HL-60/S4 treated with phorbol 12-myristate 13-acetate at 8.2 ng/mL for 4 days and 3 days (cell line): ENCODE data around the gene CASP4.
"Not testable (repeated sequence)": the region's sequence is repeated elsewhere in the genome, so short reads cannot be mapped to it uniquely, and the experiment has no call there.

Source experiments
- in situ Hi-C: fragments of 300-500 bp; cut with MboI; formaldehyde crosslinking; loops from 2 replicates; pipeline ENCODE4 v1.15.0; 2022; ENCODE audit warnings: low sequenced_read_pairs

CASP4 gene

GRCh38 chr11:104968355-104968855, at the start of gene CASP4:
Gene CASP4 (minus strand): TSS chr11:104968574. CDS start chr11:104968525, 49 bp downstream.
- in situ Hi-C loops: no loop called here

- in situ Hi-C loops: no loop called here
Observed at GRCh38 chr11:105007463-105007862, 39.1 kb upstream of the CASP4 start.

DNA sequence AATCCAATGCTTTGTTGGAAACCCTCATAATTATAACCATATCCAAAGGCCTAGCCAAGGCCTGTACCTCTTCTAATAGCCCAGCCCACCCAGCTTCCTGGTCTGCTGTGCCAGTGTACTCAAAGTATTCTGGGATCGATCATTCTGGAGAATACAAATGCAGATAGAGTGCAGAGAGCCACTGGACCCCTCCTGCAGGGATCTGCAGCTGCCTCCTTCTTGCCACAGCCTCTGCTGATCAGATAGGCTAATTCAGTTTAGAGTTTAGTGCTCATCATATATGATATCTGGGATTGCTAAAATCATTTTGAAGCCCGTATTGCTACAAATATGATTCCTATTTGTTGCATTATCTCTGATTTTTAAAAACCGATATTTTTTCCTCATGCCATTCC, 37.1 kb upstream of the CASP4 start:
- in situ Hi-C loops: no loop called here

DNA sequence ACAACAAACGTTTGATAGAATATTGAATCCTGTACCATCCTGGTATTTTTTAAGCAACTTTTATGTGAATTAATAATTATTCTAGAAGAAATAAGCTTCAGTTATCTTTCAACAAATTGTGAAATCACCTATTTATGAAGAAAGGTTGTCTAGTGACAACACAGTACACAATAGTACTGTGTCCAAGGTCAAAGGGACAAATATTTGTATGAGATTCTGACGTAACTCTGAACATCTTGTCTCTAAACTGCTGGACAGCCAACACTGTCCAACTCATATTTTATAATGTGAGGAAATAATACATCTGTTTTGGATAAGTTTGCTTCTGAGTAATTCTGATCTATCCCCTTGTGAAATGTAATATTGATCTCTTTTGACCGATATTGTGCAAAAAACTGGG, 35.6 kb upstream of the CASP4 start:
- in situ Hi-C loops: no loop called here

DNA sequence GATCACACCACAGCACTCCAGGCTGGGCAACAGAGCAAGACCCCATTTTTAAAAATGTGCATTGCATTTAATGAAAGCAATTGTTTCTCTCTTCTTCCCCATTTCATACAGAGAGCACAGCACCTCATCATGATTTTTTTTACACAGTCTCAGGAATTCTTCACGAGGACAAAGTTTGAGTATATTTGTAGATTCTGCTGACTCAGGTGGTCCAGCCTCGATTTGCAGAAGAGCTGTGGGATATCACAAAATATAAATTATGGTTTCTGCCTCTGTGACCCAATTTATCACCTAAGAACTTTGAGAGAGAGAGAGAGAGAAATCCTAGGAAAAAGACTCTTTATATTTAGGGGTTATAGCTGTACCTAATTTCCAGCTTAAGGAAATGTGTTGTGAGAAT, 34.8 kb upstream of the CASP4 start:
- in situ Hi-C loops: no loop called here

- in situ Hi-C loops: no loop called here
Observed at GRCh38 chr11:105000797-105001196, 32.4 kb upstream of the CASP4 start.

- in situ Hi-C loops: no loop called here
Observed at GRCh38 chr11:105000167-105000566, 31.8 kb upstream of the CASP4 start.

- in situ Hi-C loops: no loop called here
Observed at GRCh38 chr11:104999721-105000120, 31.3 kb upstream of the CASP4 start.

DNA sequence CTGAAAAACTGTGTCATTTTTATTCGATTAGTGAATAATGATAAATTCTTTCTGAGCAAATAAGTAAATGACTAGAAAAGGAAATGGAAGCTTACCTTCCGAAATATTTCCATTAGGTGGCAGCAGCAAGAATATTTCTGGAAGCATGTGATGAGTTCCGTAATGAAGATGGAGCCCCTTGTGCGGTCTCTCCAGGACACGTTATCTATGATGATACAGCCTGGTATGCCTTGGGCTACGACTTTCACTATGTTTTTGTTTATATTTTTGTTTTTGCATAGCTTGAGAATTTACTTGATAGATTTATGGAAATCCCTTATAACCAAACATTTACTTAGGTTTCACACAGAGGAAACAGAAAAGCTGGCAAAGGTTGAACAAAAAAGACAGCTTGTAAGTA, 28.9 kb upstream of the CASP4 start:
- in situ Hi-C loops: no loop called here

GRCh38 chr11:104995001-104995408, 26.6 kb upstream of the CASP4 start:
- in situ Hi-C loops: no loop called here

- in situ Hi-C loops: no loop called here
Observed at GRCh38 chr11:104992781-104993180, 24.4 kb upstream of the CASP4 start.

DNA sequence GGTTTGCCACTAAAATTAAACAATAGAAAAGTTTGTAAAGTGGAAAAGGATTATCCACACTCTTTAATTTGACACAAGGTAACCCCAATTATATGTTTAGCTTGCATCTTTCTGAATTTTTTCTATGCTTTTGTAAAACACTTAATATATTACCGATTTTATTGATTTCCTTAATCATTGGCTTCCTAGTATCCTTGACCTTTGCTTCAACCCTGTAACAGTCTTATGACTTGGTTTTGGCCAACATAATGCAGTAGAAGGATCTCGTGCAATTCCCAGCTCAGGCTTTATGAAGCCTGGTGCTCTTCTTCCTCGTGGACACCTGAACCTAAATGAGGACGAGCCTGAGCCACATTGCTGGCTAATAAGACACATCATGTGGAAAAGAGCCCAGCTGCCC, 23.6 kb upstream of the CASP4 start:
- in situ Hi-C loops: no loop called here

- in situ Hi-C loops: no loop called here
Observed at GRCh38 chr11:104984808-104985207, 16.4 kb upstream of the CASP4 start.

DNA sequence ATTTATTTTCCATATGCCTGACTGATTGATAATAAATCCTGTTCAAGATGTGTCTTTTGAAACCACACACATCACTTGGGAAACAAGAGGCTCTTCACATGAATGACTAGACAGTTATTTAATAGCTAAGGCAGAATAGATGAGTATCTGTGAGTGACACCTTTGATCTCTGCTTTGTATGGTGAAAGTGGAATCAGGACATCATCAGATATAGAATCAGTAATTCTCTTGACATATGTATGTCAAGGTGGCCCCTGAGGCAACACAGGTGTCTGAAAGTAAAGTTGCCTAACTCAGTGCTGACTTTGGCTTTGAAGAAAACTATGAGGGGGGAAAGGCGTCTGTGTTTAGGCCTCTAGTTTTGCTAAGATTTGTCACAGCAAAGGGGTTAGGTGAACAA, 11.5 kb upstream of the CASP4 start:
- in situ Hi-C loops: no loop called here

DNA sequence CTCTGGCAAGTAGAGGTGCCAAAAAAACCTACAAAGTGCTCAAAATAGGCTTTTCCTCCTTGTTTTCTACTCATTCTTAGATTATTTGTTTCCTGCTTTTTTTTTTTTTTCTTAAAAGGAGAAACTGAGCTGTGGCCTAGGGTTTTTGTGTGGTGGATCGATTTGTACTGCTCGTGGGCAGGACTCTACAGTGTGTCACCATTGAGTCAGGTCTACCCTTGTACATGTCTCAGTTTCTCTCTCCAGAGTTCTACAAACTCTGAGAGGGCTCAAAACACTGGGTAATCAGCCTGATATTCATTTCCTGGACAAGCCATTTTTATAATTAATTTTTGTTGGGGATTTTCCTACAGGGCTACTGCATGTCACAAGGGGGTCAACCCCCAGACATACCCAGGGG, 5.2 kb upstream of the CASP4 start:
- in situ Hi-C loops: no loop called here

GRCh38 chr11:104972924-104973323, 4.5 kb upstream of the CASP4 start:
- in situ Hi-C loops: not testable (repeated sequence)

GRCh38 chr11:104970756-104971155, 2.4 kb upstream of the CASP4 start:
- in situ Hi-C loops: no loop called here

DNA sequence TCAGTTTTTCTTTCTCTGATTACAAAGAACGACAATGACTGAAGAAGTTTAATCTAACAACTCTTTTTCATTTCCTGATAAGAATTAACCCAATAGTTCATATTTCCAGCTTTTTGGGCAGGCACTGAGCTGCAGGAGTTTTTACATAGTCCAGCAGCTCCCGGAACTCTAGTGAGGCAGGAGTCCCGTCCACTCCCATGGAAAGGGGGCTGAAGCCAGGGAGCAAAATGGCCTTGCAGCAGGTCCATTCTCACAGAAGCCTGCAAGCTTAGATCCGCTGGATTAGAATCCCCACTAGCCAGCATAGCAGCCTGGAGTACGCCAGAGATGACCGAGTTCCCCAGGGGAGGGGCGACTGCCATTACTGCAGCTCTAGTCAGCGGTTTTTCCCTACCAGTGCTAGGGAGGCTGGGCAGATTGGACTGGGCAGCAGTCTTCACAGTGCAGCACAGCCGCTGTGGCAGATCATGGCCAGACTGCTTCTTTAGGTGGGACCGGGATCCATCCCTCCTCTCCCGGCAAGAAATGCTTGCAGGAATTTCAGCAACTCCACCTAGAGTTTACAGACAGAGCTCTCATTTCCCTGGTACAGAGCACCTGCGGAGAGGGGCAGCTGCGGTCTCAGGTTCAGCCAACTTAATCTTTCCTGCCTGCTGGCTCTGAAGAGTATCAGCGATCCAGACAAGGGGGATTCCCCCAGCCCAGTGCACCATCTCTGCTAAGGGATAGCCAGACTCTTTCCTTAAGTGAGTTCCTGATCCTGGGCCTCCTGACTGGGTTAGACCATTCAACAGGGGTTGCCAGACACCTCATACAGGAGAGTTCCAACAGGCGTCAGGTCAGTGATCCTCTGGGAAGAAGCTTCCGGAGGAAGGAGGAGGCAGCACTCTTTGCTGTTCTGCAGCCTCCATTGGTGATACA, 742 bp upstream of the CASP4 start:
- in situ Hi-C loops: no loop called here

DNA sequence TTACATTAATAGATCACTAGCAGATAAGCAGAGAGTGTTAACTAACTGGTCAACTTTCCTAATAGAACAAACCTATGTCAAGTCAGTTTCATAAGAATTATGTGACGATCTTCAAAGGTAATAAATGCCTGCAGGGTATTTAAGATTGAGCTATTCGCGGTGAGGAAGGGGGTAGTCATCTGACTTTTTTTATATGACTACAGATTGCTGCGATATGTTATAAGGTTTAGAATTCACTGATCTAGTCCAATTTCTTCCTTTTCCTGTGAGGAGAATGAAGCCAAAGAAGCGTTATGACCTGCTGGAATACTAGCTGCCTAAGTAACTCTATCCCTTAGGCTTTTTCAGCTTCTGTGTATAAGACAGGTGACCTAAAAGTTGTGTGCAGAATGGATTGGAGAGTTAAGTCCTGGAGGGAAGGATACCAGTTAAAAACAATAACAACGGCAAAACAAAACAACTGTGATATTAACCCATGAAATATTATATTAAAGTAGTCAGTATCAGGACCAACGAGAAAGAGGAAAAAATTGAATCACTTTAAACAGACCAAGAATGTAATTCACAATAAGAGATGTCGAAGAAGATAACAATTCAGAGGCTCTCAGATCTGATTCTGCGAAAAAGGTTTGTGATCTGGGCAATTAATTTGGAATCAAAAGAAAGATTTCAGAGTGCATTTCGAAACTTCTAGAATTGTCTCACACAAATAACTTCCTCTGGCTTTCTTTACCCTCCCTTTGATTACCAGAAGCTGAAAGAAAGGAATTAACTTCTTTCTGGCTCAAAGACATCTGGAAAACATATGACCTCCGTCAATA, 630 bp downstream of the CASP4 start:
- in situ Hi-C loops: no loop called here

GRCh38 chr11:104965735-104966134, 2.6 kb downstream of the CASP4 start:
- in situ Hi-C loops: no loop called here

DNA sequence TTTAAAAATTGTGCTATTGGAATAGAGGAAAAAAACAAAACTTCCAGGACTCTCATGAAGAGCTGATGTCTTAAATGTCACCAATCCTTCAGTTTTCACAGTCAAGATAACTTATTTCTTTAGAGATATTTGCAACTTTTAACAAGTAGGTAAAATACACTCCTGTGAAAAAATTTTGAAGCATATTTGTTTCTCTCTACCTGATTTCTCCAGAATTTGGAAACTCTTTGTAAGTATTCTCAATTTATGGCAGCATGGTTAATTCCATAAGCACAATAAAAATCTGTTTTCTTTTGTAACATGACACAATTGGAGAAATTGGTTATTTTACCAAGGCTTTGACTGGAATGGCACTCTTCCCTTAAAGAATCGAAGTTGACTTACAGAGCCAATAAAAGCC, 4.1 kb downstream of the CASP4 start:
- in situ Hi-C loops: no loop called here

DNA sequence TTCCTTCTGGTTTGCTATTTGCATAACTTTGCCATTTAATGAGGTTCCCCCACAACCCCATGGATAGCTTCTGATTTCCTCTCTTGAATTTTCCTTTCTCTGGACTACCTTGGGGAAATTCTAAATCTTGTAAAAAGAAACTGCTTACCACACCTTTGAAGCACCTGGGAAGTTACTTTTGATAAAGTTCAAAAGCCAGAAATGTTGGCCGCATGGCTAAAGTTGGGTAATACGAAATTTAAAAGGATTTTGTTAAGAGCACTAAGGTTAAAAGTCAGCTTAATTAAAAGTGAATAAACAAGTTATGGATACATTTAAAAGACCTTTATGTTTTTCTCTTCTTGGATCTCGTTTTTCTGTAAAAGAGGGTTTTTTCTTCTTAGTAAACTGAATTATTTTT, 5.5 kb downstream of the CASP4 start:
- in situ Hi-C loops: no loop called here
